ENCODE results near the gene LIN37. TPM values are rescaled to one million over a fixed set of nuclear protein-coding genes. Genes with fewer than 3 reads are reported as not detected.
"Not testable (repeated sequence)": the region's sequence is repeated elsewhere in the genome, so short reads cannot be mapped to it uniquely, and the experiment has no call there.

The LIN37 gene
- total RNA-seq, 1 donor from 2014 or later, result 9.0 TPM

DNA sequence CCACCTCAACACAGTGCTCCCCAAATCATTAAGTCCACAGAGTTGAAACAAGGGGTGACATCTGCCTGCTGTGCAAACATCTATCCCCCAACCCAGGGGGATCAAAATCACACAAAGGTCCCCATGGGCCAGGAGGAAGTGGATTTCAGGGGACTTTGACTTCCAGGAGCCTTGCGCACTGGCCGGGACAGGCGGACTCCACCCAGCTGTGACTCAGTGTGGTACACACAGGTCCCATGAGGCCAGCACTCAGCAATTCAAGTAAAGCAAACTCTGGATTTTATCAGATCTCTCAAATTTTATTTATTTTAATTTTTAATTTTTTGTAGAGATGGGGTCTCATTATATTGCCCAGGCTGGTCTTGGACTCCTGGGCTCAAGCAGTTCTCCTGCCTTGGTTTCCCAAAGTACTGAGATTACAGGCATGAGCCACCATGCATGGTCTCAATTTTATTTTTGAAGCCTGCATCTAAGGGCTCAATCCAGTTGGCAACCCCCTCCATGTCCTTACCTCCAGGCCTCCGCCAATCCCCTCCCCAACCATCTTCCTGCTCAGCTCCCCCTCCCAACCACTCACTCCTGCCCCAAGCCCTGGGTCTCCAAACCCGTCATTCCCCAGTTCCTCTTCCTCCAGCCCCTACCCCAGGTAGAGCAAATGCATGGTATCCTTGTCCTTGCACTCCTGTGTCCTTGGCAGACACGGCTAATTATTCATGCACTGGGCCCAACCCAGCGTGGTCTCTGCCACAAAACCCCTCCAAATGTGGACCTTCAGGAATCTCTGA lies 45.2 kb downstream of the LIN37 start:
- Mint-ChIP-seq H3K36me3 (ENCODE audit: low read depth, unreplicated experiment) (no peaks in the 10 kb centered on the region), H3K4me1 (ENCODE audit: unreplicated experiment) (no peaks in the 10 kb centered on the region), H3K27ac (ENCODE audit: unreplicated experiment) (no peak overlapping the region), H3K9me3 (ENCODE audit: unreplicated experiment) (no peaks in the 10 kb centered on the region), H3K27me3 (ENCODE audit: unreplicated experiment) (peaks cover 14% of the 10 kb centered on the region), H3K4me3 (ENCODE audit: unreplicated experiment) (no peak overlapping the region)
- no peak for TF ChIP-seq CTCF (IDR thresholded peaks at IDR 0.05; ENCODE audit: unreplicated experiment)
- no peak for DNase-seq (ENCODE audit: low spot score)

DNA sequence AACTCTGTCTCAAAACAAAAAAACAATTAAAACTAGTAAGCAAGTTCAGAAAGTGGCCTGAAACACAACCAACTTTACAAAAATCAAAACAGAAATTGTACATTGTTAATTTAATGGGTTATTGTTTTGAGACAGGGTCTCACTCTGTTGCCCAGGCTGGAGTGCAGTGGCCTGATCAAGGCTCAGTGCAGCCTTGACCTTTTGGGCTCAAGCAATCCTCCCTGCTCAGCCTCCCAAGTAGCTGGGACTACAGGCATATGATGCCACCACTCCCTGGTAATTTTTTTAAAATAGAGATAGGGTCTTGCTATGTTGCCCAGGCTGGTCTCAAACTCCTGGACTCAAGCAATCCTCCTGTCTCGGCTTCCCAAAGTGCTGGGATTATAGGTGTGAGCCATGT lies 47.2 kb downstream of the LIN37 start:
- peaks cover 14% of the 10 kb centered on the region for H3K27me3 Mint-ChIP-seq (ENCODE audit: unreplicated experiment)

GRCh38 chr19:35796645-35797542 lies 48.5 kb downstream of the LIN37 start:
- Mint-ChIP-seq H3K4me3 (ENCODE audit: unreplicated experiment) (peak overlapping the region; percentile 63), H3K9me3 (ENCODE audit: unreplicated experiment) (no peaks in the 10 kb centered on the region), H3K36me3 (ENCODE audit: low read depth, unreplicated experiment) (peaks cover 4% of the 10 kb centered on the region), H3K27ac (ENCODE audit: unreplicated experiment) (no peak overlapping the region), H3K4me1 (ENCODE audit: unreplicated experiment) (no peaks in the 10 kb centered on the region), H3K27me3 (ENCODE audit: unreplicated experiment) (peaks cover 14% of the 10 kb centered on the region)
- TF ChIP-seq CTCF (IDR thresholded peaks at IDR 0.05; ENCODE audit: unreplicated experiment), result no peak
- DNase-seq (ENCODE audit: low spot score), result no peak

More for the DNA sequence above, 47.2 kb downstream of the LIN37 start:
- H3K4me3 Mint-ChIP-seq (ENCODE audit: unreplicated experiment); H3K4me1 Mint-ChIP-seq (ENCODE audit: unreplicated experiment); DNase-seq (ENCODE audit: low spot score); H3K9me3 Mint-ChIP-seq (ENCODE audit: unreplicated experiment); H3K27ac Mint-ChIP-seq (ENCODE audit: unreplicated experiment); H3K36me3 Mint-ChIP-seq (ENCODE audit: low read depth, unreplicated experiment): not testable (repeated sequence)

DNA sequence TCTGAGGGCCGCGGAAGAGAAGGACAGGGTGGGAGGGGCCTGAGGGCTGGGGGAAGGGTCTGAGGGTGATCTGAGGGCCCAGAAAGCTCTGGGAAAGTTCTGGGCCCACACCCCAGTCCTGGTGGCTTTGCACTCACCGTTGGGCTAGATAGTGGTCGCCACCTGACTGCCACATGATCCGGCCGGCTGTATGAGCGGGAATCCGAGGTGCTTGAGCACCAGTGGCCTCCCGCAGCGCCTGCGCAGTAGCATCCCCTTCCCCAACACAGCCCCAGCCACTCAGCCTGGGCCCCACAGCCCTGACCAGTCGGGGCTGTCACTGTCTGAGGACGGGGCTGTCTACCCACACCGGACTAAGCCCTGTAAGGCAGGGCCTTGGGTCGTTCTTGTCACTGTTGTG lies 49.3 kb downstream of the LIN37 start:
- Mint-ChIP-seq H3K9me3 (ENCODE audit: unreplicated experiment) (no peaks in the 10 kb centered on the region), H3K4me3 (ENCODE audit: unreplicated experiment) (no peak overlapping the region), H3K4me1 (ENCODE audit: unreplicated experiment) (no peaks in the 10 kb centered on the region), H3K27me3 (ENCODE audit: unreplicated experiment) (peaks cover 14% of the 10 kb centered on the region), H3K36me3 (ENCODE audit: low read depth, unreplicated experiment) (peaks cover 4% of the 10 kb centered on the region), H3K27ac (ENCODE audit: unreplicated experiment) (no peak overlapping the region)
- no peak for DNase-seq (ENCODE audit: low spot score)
- no peak for TF ChIP-seq CTCF (IDR thresholded peaks at IDR 0.05; ENCODE audit: unreplicated experiment)

GRCh38 chr19:35801828-35802227 lies 53.5 kb downstream of the LIN37 start:
- Mint-ChIP-seq H3K36me3 (ENCODE audit: low read depth, unreplicated experiment) (peaks cover 4% of the 10 kb centered on the region), H3K27me3 (ENCODE audit: unreplicated experiment) (peaks cover 16% of the 10 kb centered on the region), H3K27ac (ENCODE audit: unreplicated experiment) (no peak overlapping the region), H3K9me3 (ENCODE audit: unreplicated experiment) (no peaks in the 10 kb centered on the region), H3K4me1 (ENCODE audit: unreplicated experiment) (peaks cover 9% of the 10 kb centered on the region), H3K4me3 (ENCODE audit: unreplicated experiment) (no peak overlapping the region)
- DNase-seq (ENCODE audit: low spot score), result no peak
- no peak for TF ChIP-seq CTCF (IDR thresholded peaks at IDR 0.05; ENCODE audit: unreplicated experiment)

Other genes with a start within 250 kb of the LIN37 start
- 56.9 TPM for gene DMKN, start 234.9 kb upstream of the LIN37 start, total RNA-seq (ENCODE audit: unreplicated experiment)
- 0.18 TPM for gene SBSN, start 220.3 kb upstream of the LIN37 start, total RNA-seq (ENCODE audit: unreplicated experiment)
- not detected for gene GAPDHS, start 215.1 kb upstream of the LIN37 start, total RNA-seq (ENCODE audit: unreplicated experiment)
- 62.0 TPM for gene TMEM147, start 202.9 kb upstream of the LIN37 start, total RNA-seq (ENCODE audit: unreplicated experiment)
- gene ATP4A, start 184.9 kb upstream of the LIN37 start, total RNA-seq (ENCODE audit: unreplicated experiment), result not detected
- not detected for gene PMIS2, start 162.4 kb upstream of the LIN37 start, total RNA-seq (ENCODE audit: unreplicated experiment)
- gene HAUS5, start 135.8 kb upstream of the LIN37 start, total RNA-seq (ENCODE audit: unreplicated experiment), result 30.2 TPM
- 116 TPM for gene RBM42, start 119.5 kb upstream of the LIN37 start, total RNA-seq (ENCODE audit: unreplicated experiment)
- 1,894 TPM for gene ETV2, start 106.8 kb upstream of the LIN37 start, total RNA-seq (ENCODE audit: unreplicated experiment)
- gene COX6B1, start 100.3 kb upstream of the LIN37 start, total RNA-seq (ENCODE audit: unreplicated experiment), result 428 TPM
- gene UPK1A, start 82.1 kb upstream of the LIN37 start, total RNA-seq (ENCODE audit: unreplicated experiment), result not detected
- not detected for gene ZBTB32, start 44.0 kb upstream of the LIN37 start, total RNA-seq (ENCODE audit: unreplicated experiment)
- 51.7 TPM for gene KMT2B, start 30.6 kb upstream of the LIN37 start, total RNA-seq (ENCODE audit: unreplicated experiment)
- gene IGFLR1, start 6.1 kb upstream of the LIN37 start, total RNA-seq (ENCODE audit: unreplicated experiment), result 3.2 TPM
- gene U2AF1L4, start 3.2 kb upstream of the LIN37 start, total RNA-seq (ENCODE audit: unreplicated experiment), result 12.0 TPM
- gene PSENEN, start 2.9 kb upstream of the LIN37 start, total RNA-seq (ENCODE audit: unreplicated experiment), result 99.0 TPM
- gene HSPB6, start 8.5 kb downstream of the LIN37 start, total RNA-seq (ENCODE audit: unreplicated experiment), result not detected
- gene PROSER3, start 9.6 kb downstream of the LIN37 start, total RNA-seq (ENCODE audit: unreplicated experiment), result 15.0 TPM
- gene ARHGAP33, start 27.0 kb downstream of the LIN37 start, total RNA-seq (ENCODE audit: unreplicated experiment), result 8.5 TPM
- gene PRODH2, start 64.3 kb downstream of the LIN37 start, total RNA-seq (ENCODE audit: unreplicated experiment), result not detected
- not detected for gene NPHS1, start 103.9 kb downstream of the LIN37 start, total RNA-seq (ENCODE audit: unreplicated experiment)
- gene KIRREL2, start 108.3 kb downstream of the LIN37 start, total RNA-seq (ENCODE audit: unreplicated experiment), result 1.8 TPM
- 11.5 TPM for gene APLP1, start 120.0 kb downstream of the LIN37 start, total RNA-seq (ENCODE audit: unreplicated experiment)
- gene NFKBID, start 152.0 kb downstream of the LIN37 start, total RNA-seq (ENCODE audit: unreplicated experiment), result 13.0 TPM
- gene HCST, start 154.0 kb downstream of the LIN37 start, total RNA-seq (ENCODE audit: unreplicated experiment), result 0.95 TPM
- gene TYROBP, start 159.7 kb downstream of the LIN37 start, total RNA-seq (ENCODE audit: unreplicated experiment), result not detected
- gene LRFN3, start 187.8 kb downstream of the LIN37 start, total RNA-seq (ENCODE audit: unreplicated experiment), result 53.4 TPM
- gene SDHAF1, start 246.6 kb downstream of the LIN37 start, total RNA-seq (ENCODE audit: unreplicated experiment), result 14.3 TPM